GM12872 (cell line): ENCODE measurements around the gene SIRPB1.

Experiments
- CTCF ChIP-seq: IDR thresholded peaks from 3 replicates; pipeline ENCODE4 v1.5.1; 2011; ENCODE audit warnings: low read depth, mild to moderate bottlenecking, low read length, moderate library complexity; ENCODE audit not compliant: insufficient read depth

Gene SIRPB1

GRCh38 chr20:1627200-1627550 is 7.4 kb upstream of the SIRPB1 start:
- no peak for TF ChIP-seq CTCF

DNA sequence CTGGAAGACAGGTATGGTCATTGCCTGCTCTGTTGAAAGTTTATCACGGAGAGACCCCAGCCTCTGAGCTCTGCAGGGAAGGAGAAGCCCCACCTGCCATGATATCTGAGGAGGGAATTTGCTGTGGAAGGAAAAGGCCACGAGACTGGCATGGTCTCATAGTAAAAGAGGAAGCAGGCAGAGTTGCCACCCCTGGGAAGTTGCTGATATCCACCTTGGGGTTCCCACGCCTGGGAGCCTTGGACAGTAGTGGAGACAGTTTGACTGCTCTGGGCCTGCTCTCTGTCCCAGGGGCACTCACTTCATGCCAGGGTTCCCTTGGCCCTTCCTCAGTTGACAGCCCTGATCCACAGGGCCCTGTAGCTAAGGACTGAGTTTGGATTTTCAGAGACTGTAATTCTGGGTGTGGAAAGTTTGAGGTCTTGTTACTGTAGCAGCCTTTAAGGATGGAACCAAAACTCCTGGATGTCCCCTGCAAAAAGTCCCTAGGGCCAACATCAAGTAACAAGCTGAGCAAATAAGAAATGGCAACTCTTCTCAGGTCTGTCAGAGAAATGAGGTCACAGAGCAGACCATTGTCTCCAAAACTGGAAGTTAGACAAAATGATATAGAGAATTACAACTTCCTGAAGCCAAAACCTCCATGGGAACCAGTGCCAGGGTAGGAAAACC is 6.9 kb upstream of the SIRPB1 start:
- no peak for TF ChIP-seq CTCF

DNA sequence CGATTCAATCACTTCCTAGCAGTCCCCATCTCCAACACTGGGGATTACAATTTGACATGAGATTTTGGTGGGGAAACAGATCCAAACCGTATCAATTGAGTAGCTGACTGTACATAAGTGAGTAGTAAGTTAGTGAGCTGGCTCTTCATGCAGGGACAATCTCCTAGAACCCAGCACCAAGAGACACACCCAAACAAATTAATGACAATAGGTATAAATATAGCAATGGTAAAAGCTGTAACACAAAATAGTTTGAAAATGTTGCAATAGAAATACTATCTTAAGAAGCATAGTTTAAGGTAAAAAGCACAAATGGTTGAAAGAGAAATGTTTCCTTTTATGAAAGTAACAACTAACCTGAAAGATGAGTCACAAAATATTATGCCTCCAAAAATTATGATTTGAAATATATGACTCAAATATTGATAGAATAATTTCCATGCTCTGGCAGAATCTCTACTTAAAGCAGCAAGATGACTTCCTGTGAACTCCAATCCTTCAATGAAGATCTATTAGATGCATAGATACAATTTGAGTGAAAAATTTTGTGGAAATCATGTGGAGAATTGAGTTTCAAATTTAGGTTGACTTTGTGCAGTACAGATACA is 5.4 kb upstream of the SIRPB1 start:
- TF ChIP-seq CTCF, result no peak

DNA sequence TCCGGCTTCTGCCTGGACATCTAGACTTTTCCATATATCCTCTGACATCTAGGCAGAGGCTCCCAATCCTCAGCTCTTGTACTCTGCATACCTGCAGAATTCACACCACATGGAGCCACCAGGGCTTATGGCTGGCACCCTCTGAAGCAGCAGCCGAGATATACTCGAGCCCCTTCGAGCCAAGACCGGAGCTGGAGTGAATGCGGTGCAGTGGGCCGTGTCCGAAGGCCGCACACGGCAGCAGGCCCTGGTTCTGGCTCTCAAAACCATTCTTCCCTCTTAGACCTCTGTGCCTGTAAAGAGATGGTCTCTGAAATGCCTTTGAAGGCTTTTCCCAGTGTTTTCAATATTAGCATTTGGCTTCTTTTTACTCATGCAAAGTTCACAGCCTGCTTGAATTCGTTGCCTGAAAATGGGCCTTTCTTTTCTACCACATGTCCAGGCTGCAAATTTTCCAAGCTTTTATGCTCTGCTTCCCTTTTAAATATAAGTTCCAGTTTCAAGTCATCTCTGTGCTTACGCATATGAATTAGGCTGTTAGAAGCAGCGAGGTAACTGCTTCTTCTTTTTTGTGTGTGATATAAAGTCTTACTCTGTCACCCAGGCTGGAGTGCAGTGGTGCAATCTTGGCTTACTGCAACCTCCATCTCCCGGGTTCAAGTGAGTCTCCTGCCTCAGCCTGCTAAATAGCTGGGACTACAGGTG is 3.8 kb upstream of the SIRPB1 start:
- no peak for TF ChIP-seq CTCF

GRCh38 chr20:1622450-1622849 is 2.6 kb upstream of the SIRPB1 start:
- TF ChIP-seq CTCF, result no peak

GRCh38 chr20:1621316-1621715 is 1.5 kb upstream of the SIRPB1 start:
- no peak for TF ChIP-seq CTCF

GRCh38 chr20:1618954-1619540 is 762 bp downstream of the SIRPB1 start:
- no peak for TF ChIP-seq CTCF
